NAMALWA (cell line): ENCODE results near the gene RAB28.

Experiments used
- DNase-seq: peaks from one replicate; pipeline ENCODE4 v3.0.0-alpha.2; 2015; ENCODE audit warnings: low spot score

The RAB28 gene

DNA sequence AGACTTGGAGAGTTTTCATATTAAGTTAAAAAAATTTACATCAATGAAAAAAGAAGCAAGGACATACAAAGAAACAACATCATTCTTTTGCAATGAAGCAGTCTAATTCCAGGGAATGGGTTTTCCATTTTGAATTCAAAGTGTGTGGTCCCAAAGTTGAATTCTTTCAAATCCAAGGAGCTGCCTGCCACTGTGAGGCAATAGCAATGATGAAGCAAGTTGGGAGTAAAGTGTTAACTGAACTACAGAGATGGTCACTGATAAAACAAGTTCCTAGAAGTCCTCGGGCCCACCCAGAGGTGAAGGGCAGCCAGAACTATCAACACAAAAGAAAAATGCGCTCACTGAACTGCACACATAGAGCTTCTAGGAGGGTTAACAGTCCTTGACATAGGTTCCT is 115.9 kb downstream of the RAB28 start:
- no peak for DNase-seq

DNA sequence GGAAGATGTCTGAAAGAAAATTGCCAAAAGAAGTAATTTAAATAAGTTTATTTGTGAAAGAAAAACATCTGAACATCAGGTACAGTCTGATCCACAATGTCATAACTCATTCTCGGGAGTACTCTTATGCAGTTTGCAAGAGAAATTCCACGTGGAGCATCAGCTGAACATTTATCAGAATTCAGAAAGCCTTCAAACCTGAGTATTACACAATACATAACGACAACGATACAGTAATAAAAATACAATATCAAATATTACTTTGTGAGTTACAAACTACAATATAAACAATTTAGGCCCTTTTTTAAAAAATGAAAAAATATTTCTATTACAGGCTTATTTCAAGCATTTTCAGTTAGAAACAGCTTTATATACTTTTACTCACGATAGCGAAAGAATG is 116.4 kb downstream of the RAB28 start:
- DNase-seq: no peak

DNA sequence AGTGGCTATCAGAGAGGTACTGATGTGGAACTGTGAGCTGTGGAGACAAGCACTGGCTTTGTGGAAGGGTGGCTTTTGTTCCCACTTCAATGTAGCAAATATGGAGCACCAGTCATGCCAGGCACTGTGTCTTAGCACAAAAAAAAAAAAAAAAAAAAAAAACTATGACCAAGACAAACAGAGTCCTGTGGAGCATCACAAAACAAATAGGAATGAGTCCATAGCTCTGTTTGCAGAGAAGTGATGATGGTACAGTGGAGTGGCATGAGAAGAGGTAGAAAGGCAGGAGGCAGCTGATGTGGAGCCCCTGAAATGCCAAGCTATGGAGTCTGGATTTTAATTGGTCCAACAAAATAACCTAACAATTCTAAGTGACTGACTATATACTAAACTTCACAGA is 116.9 kb downstream of the RAB28 start:
- DNase-seq: no peak

DNA sequence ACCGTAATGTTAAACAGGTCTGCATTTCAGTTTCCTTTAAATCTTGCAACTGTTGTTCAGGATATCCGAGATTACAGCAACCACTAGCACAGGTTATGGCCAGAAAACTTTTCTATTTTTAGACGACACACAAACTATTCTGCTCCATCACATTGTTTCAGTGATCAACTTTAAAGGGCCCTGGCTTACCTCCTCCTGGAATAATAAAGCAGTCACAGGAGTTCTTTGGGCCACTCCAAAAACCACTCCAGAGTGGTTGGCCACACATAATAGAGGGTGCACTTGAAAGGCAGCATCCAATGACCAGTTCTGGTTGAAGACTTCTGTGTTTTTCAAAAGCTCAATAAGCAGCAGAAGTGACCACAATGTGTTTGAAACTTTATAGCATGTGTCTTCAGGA is 118.9 kb downstream of the RAB28 start:
- no peak for DNase-seq

DNA sequence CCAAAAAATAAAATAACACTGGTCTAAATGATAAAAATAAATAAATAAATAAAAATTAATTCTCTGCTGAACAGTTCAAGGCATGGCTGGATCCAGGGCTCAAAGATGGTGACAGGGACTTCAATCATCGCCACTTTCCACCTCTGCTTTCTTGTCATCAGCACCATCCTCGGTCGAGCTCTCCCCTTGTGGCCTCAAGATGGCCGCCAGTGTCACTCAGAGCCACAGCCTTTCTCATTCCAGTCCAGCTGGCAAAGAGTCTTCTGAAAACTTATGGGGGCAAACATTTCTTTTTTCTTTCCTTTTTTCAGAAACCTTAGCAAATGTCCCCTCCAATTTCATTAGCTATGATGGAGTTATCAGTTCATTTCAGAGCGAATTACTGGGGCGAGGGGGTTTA is 119.5 kb downstream of the RAB28 start:
- no peak for DNase-seq

DNA sequence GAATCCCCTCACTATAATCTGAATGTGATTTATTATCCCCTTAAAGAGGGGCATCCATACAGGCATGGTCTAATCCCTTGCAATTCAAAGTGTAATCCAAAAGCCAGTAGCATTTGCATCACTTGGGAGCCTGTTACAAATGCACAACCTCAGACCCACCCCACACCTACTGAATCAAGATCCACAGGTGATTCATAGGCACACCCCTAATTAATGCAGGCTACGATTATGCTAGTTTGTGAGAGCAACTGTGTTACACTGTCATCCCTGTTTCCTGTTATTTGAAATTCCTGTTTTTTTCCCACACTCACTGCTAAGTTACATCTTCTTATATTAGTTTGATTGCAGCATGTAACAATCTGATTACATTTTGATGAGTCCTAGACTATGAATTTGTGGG is 120.0 kb downstream of the RAB28 start:
- DNase-seq: no peak

DNA sequence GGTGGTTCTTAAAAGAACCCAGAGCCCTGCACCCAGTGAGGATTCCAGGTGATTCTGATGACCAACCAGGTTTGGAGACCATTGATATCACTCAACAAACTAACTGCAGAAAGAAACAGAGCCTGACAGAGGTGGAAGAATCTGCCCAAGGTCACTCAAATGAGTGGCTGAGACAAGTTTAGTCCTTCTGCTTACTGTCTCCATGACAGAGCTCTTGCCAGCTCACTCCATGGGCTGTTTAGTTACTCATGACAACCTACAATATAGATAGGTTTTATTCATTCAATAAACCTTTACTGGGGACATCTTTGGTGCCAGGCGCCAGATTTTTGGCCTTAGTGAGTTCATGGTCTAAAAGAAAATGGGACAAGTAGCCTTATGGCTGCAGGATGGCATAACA is 124.3 kb downstream of the RAB28 start:
- no peak for DNase-seq

DNA sequence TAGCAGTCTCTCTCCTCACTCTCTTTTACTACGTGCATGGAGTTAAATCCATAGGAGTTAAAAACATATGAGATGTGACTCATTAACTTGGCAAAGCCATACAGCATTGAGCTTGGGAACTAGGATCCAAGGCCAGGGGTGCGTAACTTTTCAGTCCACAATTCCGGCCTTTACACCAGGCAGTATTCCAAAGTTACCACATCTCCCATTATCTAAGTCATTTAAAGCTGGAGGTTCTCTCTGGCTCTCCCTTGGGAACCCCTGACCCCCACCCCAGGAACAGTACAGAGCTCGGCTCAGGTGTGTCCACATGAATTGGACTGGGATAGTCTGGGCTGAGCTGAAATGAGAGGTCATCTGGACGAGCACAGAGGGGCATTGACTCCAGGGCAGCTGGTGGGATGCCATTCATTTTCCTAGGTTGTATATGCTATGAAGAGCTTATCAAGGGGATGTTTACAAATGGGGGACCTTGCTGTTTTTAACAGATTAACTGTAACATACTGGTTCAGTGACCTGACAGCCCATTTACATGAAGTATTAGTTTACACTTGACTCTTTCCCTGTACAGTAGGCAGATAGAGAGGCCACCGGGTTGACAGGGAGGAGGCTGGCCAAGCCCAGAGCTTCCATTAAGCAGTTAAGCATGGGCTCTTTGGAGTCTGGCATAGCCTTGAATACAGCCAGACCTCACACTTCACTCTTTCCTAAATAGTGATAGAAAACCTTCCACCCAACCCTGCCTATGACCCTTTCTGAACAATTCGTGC is 128.8 kb downstream of the RAB28 start:
- DNase-seq: no peak

DNA sequence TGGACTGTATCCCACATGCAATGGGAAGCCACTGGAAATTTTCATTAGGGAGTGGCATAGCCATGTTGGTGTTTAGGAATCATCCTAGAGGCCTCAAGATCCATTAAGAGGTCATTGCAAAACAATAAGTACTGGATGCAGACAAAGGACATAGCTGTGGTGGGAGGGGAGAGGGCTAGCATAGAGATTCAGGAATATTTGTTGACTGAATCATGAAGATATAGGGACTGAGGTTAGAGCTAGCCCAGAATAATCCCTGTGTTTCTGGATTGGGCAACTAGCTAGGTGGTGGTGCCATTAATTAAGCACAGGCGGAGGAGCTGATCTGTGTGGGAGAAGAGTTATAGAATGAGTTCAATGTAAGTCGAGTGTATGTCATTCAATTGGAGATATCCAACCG is 135.0 kb downstream of the RAB28 start:
- DNase-seq: no peak

DNA sequence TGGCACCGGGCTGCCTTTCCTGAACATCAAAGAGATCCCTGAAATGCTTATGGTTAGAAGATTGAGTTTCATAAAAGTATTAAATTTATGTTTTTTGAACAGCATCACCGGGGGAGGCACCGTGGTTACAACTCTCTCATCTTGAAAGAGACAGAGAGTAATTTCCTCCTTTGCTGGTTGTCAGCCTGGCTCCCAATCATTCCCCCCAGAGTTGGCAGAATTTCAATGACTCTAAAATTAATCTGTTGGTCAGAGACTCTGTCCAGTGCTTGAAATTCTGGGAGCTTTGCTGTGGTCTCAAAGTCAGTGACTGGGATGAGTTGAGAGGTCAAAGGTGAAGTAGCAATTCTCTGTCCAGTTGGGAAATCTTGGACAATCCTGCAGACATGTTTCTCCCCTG is 135.9 kb downstream of the RAB28 start:
- DNase-seq: no peak

DNA sequence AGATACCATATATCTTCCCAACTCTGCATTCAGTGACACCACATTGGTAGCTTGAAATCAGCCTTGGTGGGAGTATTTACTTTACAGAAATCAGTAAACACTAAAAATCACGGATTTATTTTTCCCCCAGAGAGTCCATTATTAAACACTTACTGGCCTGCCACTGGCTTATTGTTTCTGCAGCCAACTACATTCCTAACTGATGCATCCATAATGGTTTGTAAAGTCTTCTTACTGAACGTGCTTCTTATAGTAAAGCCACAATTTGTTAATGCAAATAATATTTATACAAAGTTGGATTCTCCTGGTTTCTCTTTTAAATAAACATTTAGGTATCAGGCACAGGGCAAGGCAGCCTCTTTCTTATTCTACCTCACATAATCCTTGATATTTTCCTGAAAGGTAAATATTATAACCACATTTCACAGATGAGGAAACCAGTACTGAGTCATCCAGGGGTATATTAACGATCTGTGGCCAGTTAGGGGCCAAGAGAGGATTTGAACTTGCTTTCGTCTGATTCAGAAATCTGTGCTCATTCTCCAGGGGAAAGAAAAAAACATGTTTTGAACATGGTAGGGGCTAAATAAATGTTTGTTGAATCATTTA is 136.5 kb downstream of the RAB28 start:
- DNase-seq: no peak

DNA sequence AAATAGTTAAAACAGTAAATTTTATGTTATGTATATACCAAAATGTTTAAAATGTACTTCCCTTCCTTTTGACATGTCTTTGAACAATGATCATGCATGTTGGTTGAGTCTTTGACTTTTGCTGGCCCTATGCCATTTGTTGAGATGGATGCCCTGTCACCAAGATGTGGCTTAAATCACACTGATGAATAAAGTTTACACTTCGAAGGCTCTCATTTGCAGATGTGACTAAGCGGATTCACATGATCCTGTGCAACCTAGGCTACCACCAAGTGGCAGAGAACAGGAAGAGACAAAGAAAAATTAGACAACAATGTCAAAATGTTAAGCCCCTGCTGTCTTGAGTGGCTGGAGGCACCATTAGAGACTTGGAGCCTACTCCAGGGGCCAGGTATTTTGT is 139.9 kb downstream of the RAB28 start:
- peak; percentile 2 for DNase-seq

DNA sequence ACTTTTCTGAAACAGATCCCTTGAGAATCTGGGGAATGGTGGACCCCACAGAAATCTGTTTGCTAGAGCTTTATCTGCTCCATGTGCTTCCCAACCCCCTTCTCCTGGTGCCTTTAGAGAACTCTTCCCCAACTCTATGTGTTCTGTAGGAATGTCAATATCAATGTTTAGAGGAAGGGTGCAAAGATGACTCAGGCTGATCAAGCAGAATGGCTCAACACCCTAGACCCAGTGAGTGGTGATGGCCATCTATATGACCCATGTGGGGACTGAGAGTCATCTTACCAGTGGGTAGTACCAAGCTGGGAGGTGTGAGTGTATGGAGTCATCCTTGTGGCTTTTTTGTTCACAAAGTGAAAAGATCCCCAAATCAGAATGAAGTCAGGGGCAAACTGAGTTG is 143.5 kb downstream of the RAB28 start:
- no peak for DNase-seq

DNA sequence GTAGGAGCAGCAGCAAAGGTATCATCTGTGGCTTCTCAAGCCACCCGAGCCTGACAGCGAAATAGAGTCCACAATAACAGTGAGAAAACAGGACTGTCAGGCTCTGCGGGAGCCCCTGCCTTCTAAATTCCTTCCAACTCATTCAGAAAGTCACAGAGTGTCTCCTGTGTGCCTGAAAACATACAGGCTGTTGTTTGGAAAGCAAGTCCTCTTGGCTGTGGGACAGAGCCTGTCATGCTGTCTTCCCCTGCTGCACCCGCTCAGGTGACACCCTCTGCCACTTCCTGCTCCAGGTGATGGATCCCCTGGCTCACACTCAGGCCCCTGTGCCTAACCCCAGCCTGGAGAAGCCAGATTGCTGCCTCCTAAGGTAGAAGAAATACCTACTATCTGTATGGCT is 152.3 kb downstream of the RAB28 start:
- DNase-seq: no peak

DNA sequence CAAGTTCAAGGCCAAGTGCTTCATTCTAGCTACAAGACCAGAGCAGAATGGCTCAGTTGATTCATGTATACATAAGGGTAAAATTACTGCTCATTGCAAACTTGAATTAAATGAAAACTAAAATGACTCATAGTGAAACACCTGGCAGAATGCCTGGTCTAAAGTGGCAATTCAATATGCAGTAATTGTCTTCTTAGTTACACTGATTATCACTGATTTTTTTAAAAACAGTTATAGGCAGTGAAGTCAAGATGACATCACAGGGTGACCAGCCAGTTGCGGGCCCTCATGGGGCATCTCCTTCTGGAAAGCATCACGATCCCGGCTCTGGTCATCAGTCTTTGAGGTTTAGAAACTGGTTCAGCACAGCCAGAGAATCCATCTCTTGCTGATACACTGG is 154.2 kb downstream of the RAB28 start:
- no peak for DNase-seq

DNA sequence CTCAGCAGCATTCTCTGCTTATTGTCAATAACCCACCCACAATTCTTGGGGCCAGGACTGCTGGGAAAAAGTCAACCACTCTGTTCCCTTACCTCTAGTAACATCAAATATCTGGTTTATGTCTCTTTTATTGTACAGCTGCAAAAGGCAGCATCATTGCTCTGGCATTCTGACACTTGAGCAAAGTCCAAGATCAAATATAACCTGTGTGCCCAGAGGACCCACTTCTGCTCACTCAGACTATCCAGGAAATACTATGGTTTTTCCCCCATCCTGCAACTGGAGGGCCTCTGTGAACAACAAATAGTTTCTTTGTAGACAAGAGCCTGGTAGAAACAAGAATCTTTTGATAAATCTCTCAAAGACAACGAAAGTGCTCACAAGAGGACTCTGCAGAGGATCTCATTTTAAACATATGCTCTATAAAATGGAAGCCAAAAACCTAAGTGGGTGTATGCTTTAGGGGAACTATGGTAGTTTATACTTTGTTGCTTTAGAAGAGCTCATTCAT is 154.7 kb downstream of the RAB28 start:
- DNase-seq: no peak

DNA sequence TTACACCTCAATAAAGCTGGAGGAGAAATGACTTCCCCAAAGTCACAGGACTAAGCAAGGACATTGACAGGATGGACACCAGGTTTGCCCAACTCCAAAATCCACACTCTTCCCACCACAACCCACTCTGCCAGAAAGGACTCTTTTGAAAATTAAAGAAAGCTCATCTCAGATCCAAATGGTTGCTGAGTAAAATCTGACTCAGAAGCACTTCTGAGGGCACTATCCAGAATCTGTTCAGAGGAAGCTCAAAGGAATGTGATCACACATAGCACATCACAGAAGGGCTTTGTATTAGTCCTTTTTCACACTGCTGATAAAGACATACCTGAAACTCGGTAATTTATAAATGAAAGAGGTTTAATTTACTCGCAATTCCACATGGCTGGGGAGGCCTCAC is 155.5 kb downstream of the RAB28 start:
- DNase-seq: no peak

DNA sequence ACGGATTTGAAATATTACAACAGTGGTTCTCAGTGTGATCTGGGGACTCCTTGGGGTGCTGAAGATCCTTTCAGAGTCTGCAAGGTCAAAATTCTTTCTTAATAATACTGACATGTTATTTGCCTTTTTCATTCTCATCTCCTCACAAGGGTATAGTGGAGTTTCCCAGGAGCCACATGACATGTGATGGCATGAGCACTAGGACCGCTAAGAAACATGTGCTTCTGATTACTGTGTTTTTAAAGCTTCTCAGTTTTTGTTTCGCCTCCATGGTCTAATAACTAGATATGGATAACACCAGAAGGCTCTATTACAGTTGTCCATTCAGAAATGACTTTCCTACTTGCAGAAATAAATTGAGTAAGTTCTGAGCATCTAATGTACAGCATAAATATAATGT is 156.1 kb downstream of the RAB28 start:
- no peak for DNase-seq

DNA sequence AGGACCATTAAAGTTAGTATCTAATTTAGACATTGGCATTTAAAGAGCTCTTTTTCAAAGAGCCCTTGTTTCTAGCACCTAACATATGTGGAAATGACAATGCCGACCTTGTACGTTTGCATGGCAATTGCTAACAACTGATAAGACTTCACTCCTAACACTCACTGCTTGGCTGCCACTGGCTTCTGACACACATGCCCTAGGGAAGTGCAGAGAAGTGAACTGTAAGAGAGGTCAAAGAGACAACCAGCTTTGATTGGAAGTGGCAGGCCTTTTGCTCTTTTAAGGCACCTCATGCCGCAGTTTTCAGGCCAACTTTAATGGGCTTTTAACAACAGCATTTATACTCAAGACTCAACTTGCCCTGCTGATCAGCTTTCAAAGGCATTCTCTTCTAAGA is 158.4 kb downstream of the RAB28 start:
- no peak for DNase-seq

DNA sequence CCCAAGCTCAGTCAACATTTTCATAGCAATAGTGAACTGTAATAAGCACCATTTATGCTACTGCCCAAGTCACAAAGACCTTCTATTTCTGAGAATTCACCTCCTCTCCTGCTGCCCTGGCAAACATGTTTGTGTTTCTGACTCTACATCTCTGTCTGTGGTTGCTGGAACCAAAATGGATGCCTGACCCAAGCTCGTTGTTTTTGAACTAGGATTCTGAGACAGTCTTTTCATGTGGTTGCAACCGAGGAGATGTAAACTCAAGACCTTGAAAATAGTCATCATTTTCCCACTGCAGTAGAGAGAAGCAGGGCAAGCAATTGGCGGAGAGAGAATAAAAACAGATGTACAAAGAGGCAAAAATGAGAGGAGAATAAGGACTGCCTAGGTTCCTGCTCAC is 160.2 kb downstream of the RAB28 start:
- no peak for DNase-seq

DNA sequence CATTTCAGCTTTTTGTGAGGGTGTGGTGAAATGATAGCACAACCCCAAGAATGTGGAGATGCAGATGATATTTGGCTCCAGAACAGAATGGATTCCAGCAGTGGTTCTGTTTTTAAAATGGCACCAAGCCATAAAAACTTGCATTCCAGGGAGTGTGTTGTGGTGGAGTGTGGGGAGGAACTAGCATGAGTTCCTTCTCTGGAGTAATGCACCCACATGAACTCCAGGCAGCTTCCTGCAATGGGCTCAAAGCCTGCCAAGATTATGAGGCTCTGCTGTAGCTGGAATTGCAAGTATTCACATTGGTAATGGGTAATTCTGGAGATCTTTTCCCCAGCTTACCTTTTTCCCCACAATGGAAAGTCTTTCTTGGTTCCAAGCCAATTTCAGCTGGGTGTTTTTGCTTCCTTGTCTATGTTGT is 161.4 kb downstream of the RAB28 start:
- no peak for DNase-seq
